ENCODE measurements around the gene TPT1.

DNA sequence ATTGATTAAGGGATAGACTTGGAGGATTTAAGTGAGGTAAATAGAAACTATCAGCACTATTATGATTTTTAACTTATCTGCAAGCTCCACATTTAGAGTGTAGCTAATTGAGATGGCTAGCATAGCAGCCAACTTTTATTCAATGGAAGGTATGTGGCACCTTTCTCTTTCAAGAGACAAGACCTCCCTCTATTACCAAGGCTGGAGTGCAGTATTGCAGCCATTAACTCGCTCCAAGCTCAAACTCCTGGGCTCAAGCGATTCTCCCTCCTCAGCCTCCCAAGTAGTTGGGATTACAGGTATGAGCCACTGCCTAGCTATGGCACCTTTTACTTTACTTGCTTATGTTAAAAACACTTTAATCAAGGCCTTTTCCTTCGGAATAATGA lies 8.2 kb downstream of the TPT1 start:
- TF ChIP-seq, protein P1, sequence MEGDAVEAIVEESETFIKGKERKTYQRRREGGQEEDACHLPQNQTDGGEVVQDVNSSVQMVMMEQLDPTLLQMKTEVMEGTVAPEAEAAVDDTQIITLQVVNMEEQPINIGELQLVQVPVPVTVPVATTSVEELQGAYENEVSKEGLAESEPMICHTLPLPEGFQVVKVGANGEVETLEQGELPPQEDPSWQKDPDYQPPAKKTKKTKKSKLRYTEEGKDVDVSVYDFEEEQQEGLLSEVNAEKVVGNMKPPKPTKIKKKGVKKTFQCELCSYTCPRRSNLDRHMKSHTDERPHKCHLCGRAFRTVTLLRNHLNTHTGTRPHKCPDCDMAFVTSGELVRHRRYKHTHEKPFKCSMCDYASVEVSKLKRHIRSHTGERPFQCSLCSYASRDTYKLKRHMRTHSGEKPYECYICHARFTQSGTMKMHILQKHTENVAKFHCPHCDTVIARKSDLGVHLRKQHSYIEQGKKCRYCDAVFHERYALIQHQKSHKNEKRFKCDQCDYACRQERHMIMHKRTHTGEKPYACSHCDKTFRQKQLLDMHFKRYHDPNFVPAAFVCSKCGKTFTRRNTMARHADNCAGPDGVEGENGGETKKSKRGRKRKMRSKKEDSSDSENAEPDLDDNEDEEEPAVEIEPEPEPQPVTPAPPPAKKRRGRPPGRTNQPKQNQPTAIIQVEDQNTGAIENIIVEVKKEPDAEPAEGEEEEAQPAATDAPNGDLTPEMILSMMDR (IDR thresholded peaks at IDR 0.05; ENCODE audit: borderline replicate concordance, extremely low read depth, low read length, poor library complexity, severe bottlenecking) = no peak
- no peak for TF ChIP-seq EZH2 (IDR thresholded peaks at IDR 0.05; ENCODE audit: borderline replicate concordance, low read depth, low read length, severe bottlenecking)

All from DND-41 (cell line).